OCI-LY7 (cell line): Measurements from ENCODE around the gene BLCAP.

Experiments used
- EZH2phosphoT487 ChIP-seq: fragments of 200-600 bp; sonication (generic); IDR thresholded peaks from 2 replicates; pipeline ENCODE4 v1.6.1; 2018; ENCODE audit warnings: low read depth, borderline replicate concordance, mild to moderate bottlenecking, mixed run types, antibody characterized with exemption, low read length, moderate library complexity, mixed read lengths
- TF ChIP-seq, protein P1 (sequence below): fragments of 200-600 bp; sonication (generic); conservative IDR thresholded peaks from 2 replicates; pipeline ENCODE4 v1.5.1; 2014; ENCODE audit warnings: mild to moderate bottlenecking, antibody characterized with exemption, low read length, moderate library complexity, mixed read lengths

DNA sequence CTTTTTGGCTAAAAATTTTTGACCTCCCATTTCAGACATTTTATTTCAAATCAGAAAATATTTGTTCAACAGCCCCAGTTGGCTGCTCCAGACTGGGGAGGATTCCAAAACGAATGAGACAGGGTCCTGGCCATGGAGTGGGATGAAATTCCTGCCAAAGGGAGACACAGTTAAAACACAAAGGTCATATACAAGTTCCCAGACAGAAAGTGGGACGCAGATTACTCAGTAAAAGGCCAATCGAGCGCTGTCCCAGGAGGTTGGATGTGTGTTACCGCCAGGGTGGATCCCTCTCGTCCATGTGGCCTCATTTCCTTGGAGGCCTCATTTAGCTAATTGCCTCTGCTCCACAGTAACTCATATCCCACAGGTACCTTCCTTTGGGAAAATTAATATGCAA lies 48.4 kb downstream of the BLCAP start:
- TF ChIP-seq, protein P1, sequence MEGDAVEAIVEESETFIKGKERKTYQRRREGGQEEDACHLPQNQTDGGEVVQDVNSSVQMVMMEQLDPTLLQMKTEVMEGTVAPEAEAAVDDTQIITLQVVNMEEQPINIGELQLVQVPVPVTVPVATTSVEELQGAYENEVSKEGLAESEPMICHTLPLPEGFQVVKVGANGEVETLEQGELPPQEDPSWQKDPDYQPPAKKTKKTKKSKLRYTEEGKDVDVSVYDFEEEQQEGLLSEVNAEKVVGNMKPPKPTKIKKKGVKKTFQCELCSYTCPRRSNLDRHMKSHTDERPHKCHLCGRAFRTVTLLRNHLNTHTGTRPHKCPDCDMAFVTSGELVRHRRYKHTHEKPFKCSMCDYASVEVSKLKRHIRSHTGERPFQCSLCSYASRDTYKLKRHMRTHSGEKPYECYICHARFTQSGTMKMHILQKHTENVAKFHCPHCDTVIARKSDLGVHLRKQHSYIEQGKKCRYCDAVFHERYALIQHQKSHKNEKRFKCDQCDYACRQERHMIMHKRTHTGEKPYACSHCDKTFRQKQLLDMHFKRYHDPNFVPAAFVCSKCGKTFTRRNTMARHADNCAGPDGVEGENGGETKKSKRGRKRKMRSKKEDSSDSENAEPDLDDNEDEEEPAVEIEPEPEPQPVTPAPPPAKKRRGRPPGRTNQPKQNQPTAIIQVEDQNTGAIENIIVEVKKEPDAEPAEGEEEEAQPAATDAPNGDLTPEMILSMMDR, result no peak
- TF ChIP-seq EZH2phosphoT487, result no peak
